GM12873 (cell line): Measurements from ENCODE around the gene ZNF692.

Experiments
- TF ChIP-seq, protein P1 (sequence below): IDR thresholded peaks from 2 replicates; pipeline ENCODE4 v1.5.1; 2012; ENCODE audit warnings: low read depth, mild to moderate bottlenecking, moderate library complexity, low read length, control low read depth; ENCODE audit not compliant: insufficient read depth; ENCODE audit errors: missing control alignments

The ZNF692 gene

GRCh38 chr1:248849637-248850036 lies 9.2 kb downstream of the ZNF692 start:
- TF ChIP-seq, protein P1, sequence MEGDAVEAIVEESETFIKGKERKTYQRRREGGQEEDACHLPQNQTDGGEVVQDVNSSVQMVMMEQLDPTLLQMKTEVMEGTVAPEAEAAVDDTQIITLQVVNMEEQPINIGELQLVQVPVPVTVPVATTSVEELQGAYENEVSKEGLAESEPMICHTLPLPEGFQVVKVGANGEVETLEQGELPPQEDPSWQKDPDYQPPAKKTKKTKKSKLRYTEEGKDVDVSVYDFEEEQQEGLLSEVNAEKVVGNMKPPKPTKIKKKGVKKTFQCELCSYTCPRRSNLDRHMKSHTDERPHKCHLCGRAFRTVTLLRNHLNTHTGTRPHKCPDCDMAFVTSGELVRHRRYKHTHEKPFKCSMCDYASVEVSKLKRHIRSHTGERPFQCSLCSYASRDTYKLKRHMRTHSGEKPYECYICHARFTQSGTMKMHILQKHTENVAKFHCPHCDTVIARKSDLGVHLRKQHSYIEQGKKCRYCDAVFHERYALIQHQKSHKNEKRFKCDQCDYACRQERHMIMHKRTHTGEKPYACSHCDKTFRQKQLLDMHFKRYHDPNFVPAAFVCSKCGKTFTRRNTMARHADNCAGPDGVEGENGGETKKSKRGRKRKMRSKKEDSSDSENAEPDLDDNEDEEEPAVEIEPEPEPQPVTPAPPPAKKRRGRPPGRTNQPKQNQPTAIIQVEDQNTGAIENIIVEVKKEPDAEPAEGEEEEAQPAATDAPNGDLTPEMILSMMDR: no peak

DNA sequence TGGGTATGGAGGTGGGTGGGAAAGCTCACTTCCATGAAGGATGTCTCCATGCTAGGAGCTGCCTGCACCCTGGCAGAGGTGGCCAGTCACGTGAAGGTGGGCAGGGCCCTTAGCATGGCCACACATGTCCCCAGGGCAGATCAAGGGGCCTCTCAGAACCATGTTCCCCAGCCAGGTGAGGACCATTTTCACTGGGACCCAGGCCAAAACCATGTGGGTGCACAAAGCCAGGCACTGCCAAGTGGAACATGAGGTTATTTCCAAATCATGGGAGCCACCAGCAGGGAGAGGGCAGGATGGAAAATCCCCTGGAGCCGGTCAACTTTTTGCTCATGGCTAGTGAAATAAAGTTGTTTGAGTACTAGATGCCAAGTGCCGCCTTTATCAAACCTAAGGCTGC lies 9.7 kb downstream of the ZNF692 start:
- TF ChIP-seq, protein P1: no peak

DNA sequence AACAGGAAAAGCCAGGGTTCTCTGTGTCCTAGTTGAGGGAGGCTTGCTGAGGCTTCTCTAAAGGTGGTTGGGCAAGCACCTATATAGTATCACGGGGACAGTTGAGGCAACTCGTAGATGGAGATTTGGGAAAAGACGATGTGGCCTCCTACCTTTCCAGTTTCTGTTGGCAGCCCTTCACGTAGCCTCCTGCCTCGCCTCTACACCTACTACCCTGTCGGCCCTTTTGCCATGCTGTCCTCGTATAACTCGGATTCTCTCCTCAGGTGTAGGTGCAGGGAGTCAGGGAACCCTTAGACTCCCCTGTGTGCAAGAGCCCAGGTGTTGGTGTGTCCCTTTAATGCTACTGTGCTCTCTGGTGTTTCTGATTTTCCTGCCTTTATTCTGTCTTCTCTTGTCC lies 10.3 kb downstream of the ZNF692 start:
- TF ChIP-seq, protein P1: no peak

- TF ChIP-seq, protein P1: no peak
Observed at GRCh38 chr1:248847956-248848561, 10.8 kb downstream of the ZNF692 start.

DNA sequence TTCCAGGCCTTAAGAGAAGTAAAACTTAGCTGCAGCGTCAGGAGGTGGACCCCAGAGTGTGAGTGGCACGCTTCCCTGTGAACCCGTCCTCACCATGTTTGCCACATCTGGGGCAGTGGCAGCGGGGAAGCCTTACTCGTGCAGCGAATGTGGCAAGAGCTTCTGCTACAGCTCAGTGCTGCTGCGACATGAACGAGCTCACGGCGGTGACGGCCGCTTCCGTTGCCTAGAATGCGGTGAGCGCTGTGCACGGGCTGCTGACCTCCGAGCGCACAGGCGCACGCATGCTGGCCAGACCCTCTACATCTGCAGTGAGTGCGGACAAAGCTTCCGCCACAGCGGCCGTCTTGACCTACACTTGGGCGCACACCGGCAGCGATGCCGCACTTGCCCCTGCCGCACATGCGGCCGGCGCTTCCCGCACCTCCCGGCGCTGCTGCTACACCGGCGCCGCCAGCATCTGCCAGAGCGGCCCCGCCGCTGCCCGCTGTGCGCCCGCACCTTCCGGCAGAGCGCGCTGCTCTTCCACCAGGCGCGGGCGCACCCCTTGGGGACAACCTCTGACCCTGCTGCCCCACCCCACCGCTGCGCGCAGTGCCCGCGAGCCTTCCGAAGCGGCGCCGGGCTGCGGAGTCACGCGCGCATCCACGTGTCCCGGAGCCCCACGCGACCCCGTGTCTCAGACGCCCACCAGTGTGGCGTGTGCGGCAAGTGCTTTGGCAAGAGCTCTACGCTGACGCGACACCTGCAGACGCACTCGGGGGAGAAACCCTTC lies 11.5 kb downstream of the ZNF692 start:
- TF ChIP-seq, protein P1: no peak

DNA sequence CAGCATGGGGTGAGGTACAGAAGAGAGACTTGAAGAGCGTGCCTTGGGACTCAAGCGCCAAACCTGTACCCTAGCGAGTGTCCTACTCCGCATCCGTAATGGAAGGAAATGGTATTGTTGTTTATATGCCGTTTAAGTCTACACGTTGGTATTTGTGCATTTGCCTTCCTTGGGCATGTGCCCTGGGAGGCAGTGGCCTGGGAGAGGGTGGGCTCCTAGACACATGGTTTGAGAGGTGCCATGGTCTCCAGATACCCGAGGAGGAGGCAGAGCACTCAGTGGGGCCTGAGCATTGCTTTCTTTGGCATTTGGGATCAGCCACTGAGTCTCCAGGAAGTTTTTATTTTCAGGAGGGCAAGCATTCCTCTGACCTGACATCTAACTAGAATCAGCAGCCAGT lies 14.4 kb downstream of the ZNF692 start:
- TF ChIP-seq, protein P1: no peak

DNA sequence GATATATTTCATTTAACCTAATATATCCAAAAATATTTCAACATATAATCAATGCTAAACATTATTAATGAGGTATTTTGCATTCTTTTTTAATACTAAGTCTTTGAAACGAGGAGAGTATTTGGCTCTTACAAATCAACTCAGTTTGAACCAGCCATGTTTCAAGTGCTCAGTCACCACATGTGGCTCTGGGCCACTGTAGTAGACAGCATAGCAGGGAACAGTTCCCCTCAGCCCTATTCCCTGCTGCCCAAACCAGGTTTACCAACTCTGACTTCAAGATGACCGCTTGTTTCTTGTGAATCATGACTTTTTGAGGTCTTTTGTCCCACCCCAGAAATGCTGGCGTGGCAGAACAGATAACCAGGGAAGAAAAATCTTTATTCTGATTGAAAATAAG lies 15.2 kb downstream of the ZNF692 start:
- TF ChIP-seq, protein P1: no peak
